ENCODE results near the gene SPOCD1. TPM values are rescaled to one million over a fixed set of nuclear protein-coding genes. Genes with fewer than 3 reads are reported as not detected.

The SPOCD1 gene
- total RNA-seq, 1 experiment from 2014 or later = 0.54 TPM

GRCh38 chr1:31788138-31788824, 27.5 kb downstream of the SPOCD1 start:
- no peaks in the 10 kb centered on the region for H3K36me3 ChIP-seq (ENCODE audit: control insufficient read depth, insufficient read depth, low read length)
- H3K4me1 ChIP-seq (ENCODE audit: control insufficient read depth, insufficient read depth, low read length) = 0 out of 2 replicates have a peak, but pooled peaks cover 15% of the 10 kb centered on the region
- intact Hi-C loops (cut with micrococcal nuclease; ENCODE audit: unreplicated experiment) (loop anchor here (10.0 kb wide), 1 partner anchor 223 kb away; no protein-coding TSS in a partner anchor), in situ Hi-C loops (cut with HindIII; ENCODE audit: low pct_unique_long_range_greater_than_20kb, low sequenced_read_pairs) (no loop called here)
- H3K9me3 ChIP-seq (ENCODE audit: control insufficient read depth, insufficient read depth, low read depth, low read length) = no peaks in the 10 kb centered on the region
- peak overlapping the region; percentile 86 for H3K27ac ChIP-seq (ENCODE audit: low read length)
- DNase-seq (ENCODE audit: low read depth, low spot score) = peak; percentile 76
- BruUV-seq (replicated peaks) = no TSS peak
- CTCF ChIA-PET = interaction anchor here (1.0 to 1.9 kb wide), 14 partner anchors 25 to 239 kb away, joined by 3 to 24 read pairs (median 6); no protein-coding TSS in a partner anchor
- POLR2A ChIA-PET = interaction anchor here (1.3 kb wide), 1 partner anchor 27 kb away, joined by 21 read pairs; no protein-coding TSS in a partner anchor
- H3K27me3 ChIP-seq (ENCODE audit: control insufficient read depth, insufficient read depth, low read length) = no peaks in the 10 kb centered on the region
- peak; percentile 88 for ATAC-seq
- TF ChIP-seq REST (IDR thresholded peaks at IDR 0.05; ENCODE audit: insufficient read depth in 1 of 2, low read depth in 2 of 2, low read length in 1 of 2) (no peak), TCF7L2 (IDR thresholded peaks at IDR 0.05; ENCODE audit: low read depth, low read length) (no peak), SIN3A (IDR thresholded peaks at IDR 0.05; ENCODE audit: borderline replicate concordance, insufficient read depth, low read depth, low read length) (no peak; the same call in 1 of the 2 replicates), POLR2AphosphoS5 (IDR thresholded peaks at IDR 0.05; ENCODE audit: low read depth, low read length) (peak; percentile 66), CTCF (IDR thresholded peaks at IDR 0.05) (no peak)
- peak overlapping the region; percentile 53 to 88 for H3K4me3 ChIP-seq (ENCODE audit: low read depth in 2 of 2, low read length in 2 of 2)

GRCh38 chr1:31787786-31788137, 28.1 kb downstream of the SPOCD1 start:
- POLR2A ChIA-PET = no interaction called here
- H3K4me1 ChIP-seq (ENCODE audit: control insufficient read depth, insufficient read depth, low read length) = 0 out of 2 replicates have a peak, but pooled peaks cover 15% of the 10 kb centered on the region
- peak overlapping the region; percentile 53 to 88 for H3K4me3 ChIP-seq (ENCODE audit: low read depth in 2 of 2, low read length in 2 of 2)
- TF ChIP-seq TCF7L2 (IDR thresholded peaks at IDR 0.05; ENCODE audit: low read depth, low read length) = no peak
- no peak for TF ChIP-seq POLR2AphosphoS5 (IDR thresholded peaks at IDR 0.05; ENCODE audit: low read depth, low read length)
- TF ChIP-seq CTCF (IDR thresholded peaks at IDR 0.05) = no peak
- TF ChIP-seq REST (IDR thresholded peaks at IDR 0.05; ENCODE audit: insufficient read depth in 1 of 2, low read depth in 2 of 2, low read length in 1 of 2) = no peak
- no peak for TF ChIP-seq SIN3A (IDR thresholded peaks at IDR 0.05; ENCODE audit: borderline replicate concordance, insufficient read depth, low read depth, low read length)
- CTCF ChIA-PET = interaction anchor here (1.9 kb wide), 1 partner anchor 25 kb away, joined by 14 read pairs; no protein-coding TSS in a partner anchor
- H3K9me3 ChIP-seq (ENCODE audit: control insufficient read depth, insufficient read depth, low read depth, low read length) = no peaks in the 10 kb centered on the region
- intact Hi-C loops (cut with micrococcal nuclease; ENCODE audit: unreplicated experiment) (loop anchor here (10.0 kb wide), 1 partner anchor 223 kb away; no protein-coding TSS in a partner anchor), in situ Hi-C loops (cut with HindIII; ENCODE audit: low pct_unique_long_range_greater_than_20kb, low sequenced_read_pairs) (no loop called here)
- no peaks in the 10 kb centered on the region for H3K27me3 ChIP-seq (ENCODE audit: control insufficient read depth, insufficient read depth, low read length)
- peak overlapping the region; percentile 86 for H3K27ac ChIP-seq (ENCODE audit: low read length)
- ATAC-seq = no peak
- DNase-seq (ENCODE audit: low read depth, low spot score) = no peak
- no TSS peak for BruUV-seq (replicated peaks)
- no peaks in the 10 kb centered on the region for H3K36me3 ChIP-seq (ENCODE audit: control insufficient read depth, insufficient read depth, low read length)

All from Panc1 (cell line).